Neutrophil (primary cell): ENCODE results near the gene IL27RA.
A peak's percentile ranks its signal among the peaks of the same experiment; 100 is the strongest.

Experiments
- H3K27ac ChIP-seq: fragments of 200-600 bp; sonication (generic); 2 replicates; pipeline ENCODE4 v1.5.1; 2016; ENCODE audit warnings: mild to moderate bottlenecking, moderate library complexity
- H3K27me3 ChIP-seq: fragments of 200-600 bp; sonication (generic); 2 replicates; pipeline ENCODE4 v1.6.0; 2016; ENCODE audit warnings: mild to moderate bottlenecking
- H3K36me3 ChIP-seq: fragments of 200-600 bp; sonication (generic); 2 replicates; pipeline ENCODE4 v1.5.1; 2017
- H3K4me1 ChIP-seq, 2 experiments: fragments of 200-600 bp in 1 of 2; sonication (generic) in 1 of 2; 1 replicate in 1 of 2; 2 replicates in 1 of 2; pipeline versions ENCODE4 v1.5.1 to v1.6.1; 2013 to 2016; ENCODE audit warnings: low read depth in 1 of 2, low read length in 1 of 2, mild to moderate bottlenecking in 1 of 2, moderate library complexity in 1 of 2; ENCODE audit not compliant: control insufficient read depth in 1 of 2, insufficient read depth in 1 of 2
- H3K4me3 ChIP-seq, 2 experiments: fragments of 200-600 bp in 1 of 2; sonication (generic) in 1 of 2; 1 replicate in 1 of 2; 2 replicates in 1 of 2; pipeline ENCODE4 v1.5.1; 2013 to 2016; ENCODE audit warnings: low read depth in 1 of 2, low read length in 1 of 2, mild to moderate bottlenecking in 1 of 2, moderate library complexity in 1 of 2
- H3K9me3 ChIP-seq: fragments of 200-600 bp; sonication (generic); 2 replicates; pipeline ENCODE4 v1.5.1; 2016
- TF ChIP-seq, protein P1 (sequence below): fragments of 200-600 bp; sonication (generic); IDR thresholded peaks from 2 replicates; pipeline ENCODE4 v1.5.1; 2016; ENCODE audit warnings: antibody characterized with exemption

The IL27RA gene

GRCh38 chr19:13984875-13985741 lies 46.5 kb upstream of the IL27RA start:
- no peaks in the 10 kb centered on the region for H3K9me3 ChIP-seq
- H3K4me3 ChIP-seq: no peak overlapping the region
- peak overlapping the region; percentile 3 for H3K27ac ChIP-seq
- TF ChIP-seq, protein P1, sequence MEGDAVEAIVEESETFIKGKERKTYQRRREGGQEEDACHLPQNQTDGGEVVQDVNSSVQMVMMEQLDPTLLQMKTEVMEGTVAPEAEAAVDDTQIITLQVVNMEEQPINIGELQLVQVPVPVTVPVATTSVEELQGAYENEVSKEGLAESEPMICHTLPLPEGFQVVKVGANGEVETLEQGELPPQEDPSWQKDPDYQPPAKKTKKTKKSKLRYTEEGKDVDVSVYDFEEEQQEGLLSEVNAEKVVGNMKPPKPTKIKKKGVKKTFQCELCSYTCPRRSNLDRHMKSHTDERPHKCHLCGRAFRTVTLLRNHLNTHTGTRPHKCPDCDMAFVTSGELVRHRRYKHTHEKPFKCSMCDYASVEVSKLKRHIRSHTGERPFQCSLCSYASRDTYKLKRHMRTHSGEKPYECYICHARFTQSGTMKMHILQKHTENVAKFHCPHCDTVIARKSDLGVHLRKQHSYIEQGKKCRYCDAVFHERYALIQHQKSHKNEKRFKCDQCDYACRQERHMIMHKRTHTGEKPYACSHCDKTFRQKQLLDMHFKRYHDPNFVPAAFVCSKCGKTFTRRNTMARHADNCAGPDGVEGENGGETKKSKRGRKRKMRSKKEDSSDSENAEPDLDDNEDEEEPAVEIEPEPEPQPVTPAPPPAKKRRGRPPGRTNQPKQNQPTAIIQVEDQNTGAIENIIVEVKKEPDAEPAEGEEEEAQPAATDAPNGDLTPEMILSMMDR: no peak
- H3K36me3 ChIP-seq: peaks cover 44% of the 10 kb centered on the region
- H3K27me3 ChIP-seq: peaks cover under 1% of the 10 kb centered on the region
- peaks cover 24 to 26% of the 10 kb centered on the region in 2 experiments for H3K4me1 ChIP-seq

- Histone ChIP-seq H3K27ac (peak overlapping the region; percentile 84), H3K27me3 (no peaks in the 10 kb centered on the region), H3K4me1 (peaks cover 24 to 26% of the 10 kb centered on the region in 2 experiments), H3K9me3 (no peaks in the 10 kb centered on the region), H3K36me3 (peaks cover 43% of the 10 kb centered on the region), H3K4me3 (peak overlapping the region; percentile 12 to 37)
- TF ChIP-seq, protein P1: no peak
Measured at GRCh38 chr19:13985771-13986347, 45.7 kb upstream of the IL27RA start.

- Histone ChIP-seq H3K4me1 (peaks cover 24 to 26% of the 10 kb centered on the region in 2 experiments), H3K36me3 (peaks cover 43% of the 10 kb centered on the region)
Measured at GRCh38 chr19:13986348-13986904, 45.1 kb upstream of the IL27RA start.

DNA sequence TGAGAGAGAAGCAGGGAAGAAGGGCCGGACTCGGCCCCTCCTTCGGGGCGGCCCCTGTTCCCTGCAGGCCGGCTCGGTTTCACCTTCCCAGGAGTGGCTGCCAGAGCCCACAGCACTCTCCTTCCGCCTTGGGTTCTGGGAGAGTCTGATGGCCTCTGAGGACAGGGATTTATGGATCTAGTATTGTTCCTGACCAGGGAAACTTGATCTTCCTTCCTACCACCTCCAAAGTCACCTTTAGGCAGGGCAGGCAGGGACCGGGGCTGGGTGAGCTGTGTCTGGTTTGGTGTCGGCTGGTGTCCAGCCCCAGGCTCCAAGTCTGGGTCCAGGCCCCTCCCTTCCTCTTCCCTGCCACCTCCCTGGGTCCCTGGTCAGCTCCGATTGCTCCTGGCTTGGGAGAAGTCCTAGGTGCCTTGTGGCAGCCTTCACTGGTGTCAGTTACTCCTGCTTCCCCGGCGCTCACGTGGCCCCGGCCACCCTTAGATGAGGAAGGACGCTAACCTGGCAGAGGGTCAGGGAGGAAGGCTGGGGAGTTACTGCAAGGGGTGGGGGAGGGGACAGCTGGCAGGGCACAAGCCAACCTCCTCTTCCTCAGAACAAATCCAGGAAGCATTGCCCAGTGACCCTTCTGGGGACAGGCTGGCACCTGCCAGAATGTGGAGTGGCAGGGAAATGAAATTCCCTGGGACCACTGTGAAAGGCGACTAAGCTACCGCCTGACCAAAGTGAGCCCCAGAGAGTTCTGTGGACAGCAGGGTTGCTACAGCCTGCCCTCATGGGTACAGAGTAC lies 44.3 kb upstream of the IL27RA start:
- peaks cover 43% of the 10 kb centered on the region for H3K36me3 ChIP-seq
- no peaks in the 10 kb centered on the region for H3K27me3 ChIP-seq
- H3K4me1 ChIP-seq: peaks cover 24 to 26% of the 10 kb centered on the region in 2 experiments
- peak overlapping the region; percentile 12 to 37 for H3K4me3 ChIP-seq
- H3K9me3 ChIP-seq: no peaks in the 10 kb centered on the region
- TF ChIP-seq, protein P1: no peak
- H3K27ac ChIP-seq: peak overlapping the region; percentile 84

More at GRCh38 chr19:13986348-13986904, 45.1 kb upstream of the IL27RA start:
- Histone ChIP-seq H3K27ac (peak overlapping the region; percentile 84), H3K27me3 (no peaks in the 10 kb centered on the region), H3K9me3 (no peaks in the 10 kb centered on the region), H3K4me3 (peak overlapping the region; percentile 12 to 37)
- TF ChIP-seq, protein P1: no peak

DNA sequence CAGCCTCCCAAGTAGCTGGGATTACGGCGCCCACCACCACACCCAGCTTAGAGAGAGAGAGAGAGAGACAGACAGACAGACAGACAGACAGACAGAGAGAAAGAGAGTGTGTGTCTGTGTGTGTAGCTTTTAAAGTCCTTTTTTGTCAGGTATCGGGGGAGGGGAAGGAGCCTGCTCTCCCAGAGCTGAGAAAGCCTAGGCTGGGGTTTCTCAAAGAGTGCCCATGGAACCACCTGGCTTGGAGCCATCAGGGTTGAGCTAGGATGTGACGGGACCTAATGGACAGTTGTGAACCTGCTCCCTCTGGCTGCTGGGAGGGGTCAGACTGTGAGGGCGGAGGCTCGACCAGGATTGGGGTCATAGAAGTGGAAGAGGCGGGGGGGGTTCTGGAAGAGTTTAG lies 42.1 kb upstream of the IL27RA start:
- Histone ChIP-seq H3K4me3 (no peak overlapping the region), H3K9me3 (no peaks in the 10 kb centered on the region), H3K27me3 (no peaks in the 10 kb centered on the region), H3K4me1 (peaks cover 24 to 26% of the 10 kb centered on the region in 2 experiments), H3K36me3 (peaks cover 44% of the 10 kb centered on the region), H3K27ac (no peak overlapping the region)
- TF ChIP-seq, protein P1: no peak
